K562 (cell line): Measurements from ENCODE around the gene BANP.
A peak's percentile ranks its signal among the peaks of the same experiment; 100 is the strongest.

Source experiments
- ELF1 ChIP-seq: fragments of 200-800 bp; sonication (Bioruptor generic); IDR thresholded peaks from 2 replicates; pipeline ENCODE4 v1.6.1; 2016; ENCODE audit warnings: missing genetic modification characterization, missing compliant biosample characterization
- HDAC6 ChIP-seq: IDR thresholded peaks from 2 replicates; pipeline ENCODE4 v1.6.1; 2012; ENCODE audit warnings: low read depth, mild to moderate bottlenecking, control low read depth, inconsistent platforms, low read length, moderate library complexity
- KAT8 ChIP-seq: fragments of 450-650 bp; IDR thresholded peaks from 2 replicates; pipeline ENCODE4 v1.6.1; 2016; ENCODE audit warnings: low read depth, mild to moderate bottlenecking
- MAFF ChIP-seq: IDR thresholded peaks from 2 replicates; pipeline ENCODE4 v1.6.1; 2012; ENCODE audit warnings: low read length, improper control_type of control experiment
- NR2C2 ChIP-seq, 2 experiments: fragments of 200-800 bp in 1 of 2; sonication (Bioruptor generic) in 1 of 2; sonication (generic) in 1 of 2; formaldehyde crosslinking in 1 of 2; IDR thresholded peaks; 2 replicates each; pipeline versions ENCODE4 v1.6.1 to v1.8.0; 2016 to 2022; ENCODE audit warnings: mild to moderate bottlenecking in 1 of 2, missing compliant biosample characterization in 1 of 2, missing genetic modification characterization in 1 of 2, missing genetic modification reagents in 1 of 2
- PHF20 ChIP-seq: fragments of 450-650 bp; IDR thresholded peaks from 2 replicates; pipeline ENCODE4 v1.6.1; 2018; ENCODE audit not compliant: partially characterized antibody
- POLR2AphosphoS5 ChIP-seq: IDR thresholded peaks from 2 replicates; pipeline ENCODE4 v1.6.1; 2011; ENCODE audit warnings: mild to moderate bottlenecking, low read depth, low read length, moderate library complexity; ENCODE audit not compliant: control insufficient read depth, insufficient read depth
- STAT5A ChIP-seq: IDR thresholded peaks from 2 replicates; pipeline ENCODE4 v1.6.1; 2012; ENCODE audit warnings: low read length, inconsistent platforms, borderline replicate concordance
- XRCC5 ChIP-seq: fragments of 200-400 bp; formaldehyde crosslinking; IDR thresholded peaks from 2 replicates; pipeline ENCODE4 v1.6.1; 2017; ENCODE audit warnings: low read depth, mild to moderate bottlenecking, low read length
- YY1 ChIP-seq, 3 experiments: IDR thresholded peaks; 2 replicates each; pipeline ENCODE4 v1.6.1; 2011; ENCODE audit warnings: low read length in 2 of 3, mild to moderate bottlenecking in 2 of 3, moderate library complexity in 2 of 3, borderline replicate concordance in 1 of 3, control low read depth in 1 of 3, low read depth in 1 of 3; ENCODE audit not compliant: insufficient read depth in 3 of 3, insufficient replicate concordance in 2 of 3, control insufficient read depth in 1 of 3, insufficient read length in 1 of 3; ENCODE audit errors: extremely low read depth in 1 of 3
- ZNF212 ChIP-seq: fragments of 450-650 bp; formaldehyde crosslinking; IDR thresholded peaks from 2 replicates; pipeline ENCODE4 v1.4.0; 2020; ENCODE audit warnings: mild to moderate bottlenecking
- ZNF764 ChIP-seq: fragments of 250-450 bp; sonication (Bioruptor Pico); IDR thresholded peaks from 2 replicates; pipeline ENCODE4 v1.4.0; 2020; ENCODE audit warnings: low read depth, mild to moderate bottlenecking, moderate library complexity
- TF ChIP-seq, protein P1 (sequence below), 3 experiments: IDR thresholded peaks in 2 of 3; conservative IDR thresholded peaks in 1 of 3; 2 replicates each; pipeline ENCODE4 v1.5.1; 2011 to 2012; ENCODE audit warnings: low read length in 3 of 3, mild to moderate bottlenecking in 3 of 3, control low read depth in 2 of 3, improper control_type of control experiment in 1 of 3, inconsistent platforms in 1 of 3, low read depth in 1 of 3, mixed read lengths in 1 of 3, moderate library complexity in 1 of 3; ENCODE audit not compliant: insufficient read depth in 2 of 3
- TF ChIP-seq, protein P2 (sequence below): fragments of 200-400 bp; formaldehyde crosslinking; IDR thresholded peaks from 2 replicates; pipeline ENCODE4 v1.6.1; 2017; ENCODE audit warnings: mild to moderate bottlenecking, low read depth, low read length, moderate library complexity

DNA sequence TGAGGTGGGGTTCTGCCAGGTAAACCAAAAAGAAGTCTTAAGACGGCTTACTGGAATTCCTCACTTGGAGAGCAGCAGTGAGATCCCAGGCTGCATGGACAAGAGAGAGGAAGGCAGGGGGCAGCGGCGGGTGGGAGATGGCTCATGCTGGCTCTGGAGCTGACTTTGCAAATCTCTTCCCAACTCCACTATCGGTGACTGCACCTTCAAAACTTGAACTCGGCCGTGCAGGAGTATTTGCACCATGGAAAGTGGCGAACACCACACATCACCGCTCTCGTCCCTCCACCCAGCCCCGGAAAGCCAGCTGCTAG, 31.6 kb upstream of the BANP start:
- TF ChIP-seq STAT5A (no peak), KAT8 (no peak), PHF20 (no peak), NR2C2 (CRISPR knock-in tag; IDR thresholded peaks at IDR 0.05) (no peak), NR2C2 (tag; IDR thresholded peaks at IDR 0.05) (no peak), ELF1 (tag) (no peak), MAFF (no peak), ZNF212 (no peak), HDAC6 (no peak), XRCC5 (no peak), POLR2AphosphoS5 (no peak), YY1 (IDR thresholded peaks at IDR 0.05; ENCODE audit: borderline replicate concordance in 1 of 3, control insufficient read depth in 1 of 3, extremely low read depth in 1 of 3, insufficient read depth in 3 of 3, insufficient read length in 1 of 3, insufficient replicate concordance in 2 of 3, low read depth in 1 of 3, low read length in 2 of 3) (no peak), ZNF764 (no peak)
- TF ChIP-seq, protein P1, sequence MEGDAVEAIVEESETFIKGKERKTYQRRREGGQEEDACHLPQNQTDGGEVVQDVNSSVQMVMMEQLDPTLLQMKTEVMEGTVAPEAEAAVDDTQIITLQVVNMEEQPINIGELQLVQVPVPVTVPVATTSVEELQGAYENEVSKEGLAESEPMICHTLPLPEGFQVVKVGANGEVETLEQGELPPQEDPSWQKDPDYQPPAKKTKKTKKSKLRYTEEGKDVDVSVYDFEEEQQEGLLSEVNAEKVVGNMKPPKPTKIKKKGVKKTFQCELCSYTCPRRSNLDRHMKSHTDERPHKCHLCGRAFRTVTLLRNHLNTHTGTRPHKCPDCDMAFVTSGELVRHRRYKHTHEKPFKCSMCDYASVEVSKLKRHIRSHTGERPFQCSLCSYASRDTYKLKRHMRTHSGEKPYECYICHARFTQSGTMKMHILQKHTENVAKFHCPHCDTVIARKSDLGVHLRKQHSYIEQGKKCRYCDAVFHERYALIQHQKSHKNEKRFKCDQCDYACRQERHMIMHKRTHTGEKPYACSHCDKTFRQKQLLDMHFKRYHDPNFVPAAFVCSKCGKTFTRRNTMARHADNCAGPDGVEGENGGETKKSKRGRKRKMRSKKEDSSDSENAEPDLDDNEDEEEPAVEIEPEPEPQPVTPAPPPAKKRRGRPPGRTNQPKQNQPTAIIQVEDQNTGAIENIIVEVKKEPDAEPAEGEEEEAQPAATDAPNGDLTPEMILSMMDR (IDR thresholded peaks at IDR 0.05 in 2 of 3, conservative IDR thresholded peaks at IDR 0.05 in 1 of 3; ENCODE audit: insufficient read depth in 2 of 3, low read depth in 1 of 3, low read length in 3 of 3), result peak in 2 of 3 experiments; percentile 11 to 17; a peak in 2 of 6 replicates
- TF ChIP-seq, protein P2, sequence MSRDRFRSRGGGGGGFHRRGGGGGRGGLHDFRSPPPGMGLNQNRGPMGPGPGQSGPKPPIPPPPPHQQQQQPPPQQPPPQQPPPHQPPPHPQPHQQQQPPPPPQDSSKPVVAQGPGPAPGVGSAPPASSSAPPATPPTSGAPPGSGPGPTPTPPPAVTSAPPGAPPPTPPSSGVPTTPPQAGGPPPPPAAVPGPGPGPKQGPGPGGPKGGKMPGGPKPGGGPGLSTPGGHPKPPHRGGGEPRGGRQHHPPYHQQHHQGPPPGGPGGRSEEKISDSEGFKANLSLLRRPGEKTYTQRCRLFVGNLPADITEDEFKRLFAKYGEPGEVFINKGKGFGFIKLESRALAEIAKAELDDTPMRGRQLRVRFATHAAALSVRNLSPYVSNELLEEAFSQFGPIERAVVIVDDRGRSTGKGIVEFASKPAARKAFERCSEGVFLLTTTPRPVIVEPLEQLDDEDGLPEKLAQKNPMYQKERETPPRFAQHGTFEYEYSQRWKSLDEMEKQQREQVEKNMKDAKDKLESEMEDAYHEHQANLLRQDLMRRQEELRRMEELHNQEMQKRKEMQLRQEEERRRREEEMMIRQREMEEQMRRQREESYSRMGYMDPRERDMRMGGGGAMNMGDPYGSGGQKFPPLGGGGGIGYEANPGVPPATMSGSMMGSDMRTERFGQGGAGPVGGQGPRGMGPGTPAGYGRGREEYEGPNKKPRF, result no peak
